ENCODE measurements around the gene WDR27. TPM values are rescaled to one million over a fixed set of nuclear protein-coding genes. Genes with fewer than 3 reads are reported as not detected.

WDR27 gene
- total and polyA plus RNA-seq, 12 donors, result 3.2 to 12.0 (median 6.6) TPM

GRCh38 chr6:169622618-169623017, 79.2 kb downstream of the WDR27 start:
- intact Hi-C loops (cut with DNase I), result no loop called here
- Histone ChIP-seq H3K4me3 (no peak overlapping the region), H3K4me1 (peaks cover 0 to 5% (median 0%) of the 10 kb centered on the region in 9 donors), H3K27me3 (no peaks in the 10 kb centered on the region), H3K27ac (no peak overlapping the region), H3K9me3 (no peaks in the 10 kb centered on the region), H3K36me3 (peaks cover 0 to 25% (median 0%) of the 10 kb centered on the region in 9 donors)
- TF ChIP-seq, protein P1, sequence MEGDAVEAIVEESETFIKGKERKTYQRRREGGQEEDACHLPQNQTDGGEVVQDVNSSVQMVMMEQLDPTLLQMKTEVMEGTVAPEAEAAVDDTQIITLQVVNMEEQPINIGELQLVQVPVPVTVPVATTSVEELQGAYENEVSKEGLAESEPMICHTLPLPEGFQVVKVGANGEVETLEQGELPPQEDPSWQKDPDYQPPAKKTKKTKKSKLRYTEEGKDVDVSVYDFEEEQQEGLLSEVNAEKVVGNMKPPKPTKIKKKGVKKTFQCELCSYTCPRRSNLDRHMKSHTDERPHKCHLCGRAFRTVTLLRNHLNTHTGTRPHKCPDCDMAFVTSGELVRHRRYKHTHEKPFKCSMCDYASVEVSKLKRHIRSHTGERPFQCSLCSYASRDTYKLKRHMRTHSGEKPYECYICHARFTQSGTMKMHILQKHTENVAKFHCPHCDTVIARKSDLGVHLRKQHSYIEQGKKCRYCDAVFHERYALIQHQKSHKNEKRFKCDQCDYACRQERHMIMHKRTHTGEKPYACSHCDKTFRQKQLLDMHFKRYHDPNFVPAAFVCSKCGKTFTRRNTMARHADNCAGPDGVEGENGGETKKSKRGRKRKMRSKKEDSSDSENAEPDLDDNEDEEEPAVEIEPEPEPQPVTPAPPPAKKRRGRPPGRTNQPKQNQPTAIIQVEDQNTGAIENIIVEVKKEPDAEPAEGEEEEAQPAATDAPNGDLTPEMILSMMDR (IDR thresholded peaks at IDR 0.05), result no peak
- 79 to 82% methylated on average over 6 of the region's 6 CpGs for WGBS, 2 donors
- DNase-seq (no peak), ATAC-seq (no peak)

GRCh38 chr6:169621311-169621710, 80.5 kb downstream of the WDR27 start:
- H3K4me3 ChIP-seq, result no peak overlapping the region
- H3K4me1 ChIP-seq, result peaks cover 0 to 5% (median 0%) of the 10 kb centered on the region in 9 donors
- peaks cover 0 to 14% (median 0%) of the 10 kb centered on the region in 9 donors for H3K36me3 ChIP-seq
- TF ChIP-seq, protein P1 (IDR thresholded peaks at IDR 0.05), result no peak
- H3K27me3 ChIP-seq, result no peaks in the 10 kb centered on the region
- DNase-seq, result no peak
- ATAC-seq, result no peak
- WGBS, 2 donors, result 88 to 93% methylated on average over 13 of the region's 13 CpGs
- intact Hi-C loops (cut with DNase I), result no loop called here
- H3K9me3 ChIP-seq, result peaks cover 0 to 3% (median 0%) of the 10 kb centered on the region in 11 donors
- no peak overlapping the region for H3K27ac ChIP-seq

GRCh38 chr6:169620171-169621130, 81.4 kb downstream of the WDR27 start:
- Histone ChIP-seq H3K4me1 (peaks cover 0 to 5% (median 0%) of the 10 kb centered on the region in 9 donors), H3K27me3 (no peaks in the 10 kb centered on the region), H3K36me3 (peaks cover 0 to 8% (median 0%) of the 10 kb centered on the region in 9 donors), H3K27ac (no peak overlapping the region), H3K9me3 (peaks cover 0 to 11% (median 0%) of the 10 kb centered on the region in 11 donors), H3K4me3 (no peak overlapping the region)
- WGBS, 2 donors, result 87 to 89% methylated on average over 10 of the region's 10 CpGs
- DNase-seq (no peak), ATAC-seq (no peak)
- intact Hi-C loops (cut with DNase I), result no loop called here
- TF ChIP-seq, protein P1 (IDR thresholded peaks at IDR 0.05), result no peak

DNA sequence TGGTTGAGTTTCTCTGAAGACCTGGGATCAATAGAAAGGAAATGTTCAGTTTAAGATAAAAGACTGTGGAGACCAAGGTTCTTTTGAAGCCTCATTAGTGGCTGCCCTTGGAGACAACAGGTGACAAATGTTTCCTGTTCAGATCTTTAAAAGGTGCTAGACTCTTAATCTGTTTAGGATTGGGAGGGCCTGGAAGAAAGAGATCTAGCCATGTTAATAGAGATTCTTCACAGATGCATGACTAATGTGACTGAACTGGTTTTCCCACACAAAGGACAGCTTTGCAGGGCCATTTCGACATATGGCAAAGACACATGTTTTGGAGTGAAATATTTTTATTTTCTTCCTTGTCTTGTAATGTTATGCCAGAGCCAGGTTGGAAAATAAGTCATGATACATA, 82.2 kb downstream of the WDR27 start:
- Histone ChIP-seq H3K36me3 (peaks cover 0 to 5% (median 0%) of the 10 kb centered on the region in 9 donors), H3K4me3 (no peak overlapping the region), H3K27ac (no peak overlapping the region), H3K9me3 (peaks cover 0 to 12% (median 0%) of the 10 kb centered on the region in 11 donors), H3K4me1 (peaks cover 0 to 5% (median 0%) of the 10 kb centered on the region in 9 donors), H3K27me3 (no peaks in the 10 kb centered on the region)
- DNase-seq (no peak), ATAC-seq (no peak)
- intact Hi-C loops (cut with DNase I), result no loop called here
- TF ChIP-seq, protein P1 (IDR thresholded peaks at IDR 0.05), result no peak
- WGBS, 2 donors, result 85 to 96% methylated on average over 1 of the region's 1 CpG

Data from heart right ventricle (tissue), 16 donors.